WERI-Rb-1 (cell line): Measurements from ENCODE around the gene KCTD1.

Experiments used
- DNase-seq: peaks from one replicate; pipeline ENCODE4 v3.0.0-alpha.2; 2020
- H3K27ac ChIP-seq: fragments of 250-450 bp; sonication (Bioruptor Pico); 2 replicates; pipeline ENCODE4 v1.5.1; 2020; ENCODE audit warnings: mild to moderate bottlenecking, moderate library complexity
- H3K27me3 ChIP-seq: fragments of 250-450 bp; sonication (Bioruptor Pico); 2 replicates; pipeline ENCODE4 v1.5.1; 2021; ENCODE audit warnings: mild to moderate bottlenecking, low read depth, moderate library complexity; ENCODE audit not compliant: insufficient read depth, severe bottlenecking
- H3K36me3 ChIP-seq: fragments of 250-450 bp; sonication (Bioruptor Pico); 2 replicates; pipeline ENCODE4 v1.5.1; 2020; ENCODE audit warnings: mild to moderate bottlenecking, moderate library complexity
- H3K4me3 ChIP-seq: 2 replicates; pipeline ENCODE4 v1.5.1; 2011; ENCODE audit warnings: low read depth, mild to moderate bottlenecking, control low read depth, low read length
- H3K9me3 ChIP-seq: fragments of 250-450 bp; sonication (Bioruptor Pico); 2 replicates; pipeline ENCODE4 v1.5.1; 2021; ENCODE audit warnings: mild to moderate bottlenecking, moderate library complexity; ENCODE audit not compliant: severe bottlenecking
- CTCF ChIP-seq: IDR thresholded peaks from 2 replicates; pipeline ENCODE4 v1.5.1; 2011; ENCODE audit warnings: low read depth, mild to moderate bottlenecking, control low read depth, inconsistent platforms, low read length

KCTD1 gene

DNA sequence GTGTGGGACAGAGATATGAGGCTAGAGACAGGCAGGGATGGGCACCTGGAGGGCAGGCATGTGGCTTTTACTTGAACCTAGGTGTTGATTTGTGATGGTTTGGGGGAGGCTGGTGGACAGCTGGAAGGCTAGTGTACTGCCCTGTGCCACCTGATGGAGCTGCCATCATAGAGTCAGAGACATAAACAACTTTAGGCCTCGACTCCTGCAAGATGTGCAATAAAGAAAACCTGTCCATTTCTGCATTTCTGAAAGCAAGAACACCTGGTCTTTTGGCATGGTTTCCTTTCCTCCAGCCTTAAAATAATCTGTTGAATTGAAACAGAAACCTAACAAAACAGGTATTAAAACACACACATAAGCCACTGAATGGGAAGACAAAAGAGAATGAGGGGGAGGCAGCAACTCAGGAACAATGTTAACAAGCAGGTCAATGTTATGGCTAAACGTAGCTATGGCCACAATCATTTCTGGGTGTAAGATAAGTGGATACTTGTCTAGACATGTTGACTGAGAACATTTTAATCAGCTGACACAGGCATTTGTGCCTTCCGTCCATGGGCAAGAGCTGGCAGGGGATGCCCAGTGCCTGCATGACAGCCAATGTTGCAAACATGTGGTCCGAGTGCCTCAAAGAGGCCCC lies 87.8 kb downstream of the KCTD1 start:
- no peaks in the 10 kb centered on the region for H3K27me3 ChIP-seq
- no peak overlapping the region for H3K4me3 ChIP-seq

DNA sequence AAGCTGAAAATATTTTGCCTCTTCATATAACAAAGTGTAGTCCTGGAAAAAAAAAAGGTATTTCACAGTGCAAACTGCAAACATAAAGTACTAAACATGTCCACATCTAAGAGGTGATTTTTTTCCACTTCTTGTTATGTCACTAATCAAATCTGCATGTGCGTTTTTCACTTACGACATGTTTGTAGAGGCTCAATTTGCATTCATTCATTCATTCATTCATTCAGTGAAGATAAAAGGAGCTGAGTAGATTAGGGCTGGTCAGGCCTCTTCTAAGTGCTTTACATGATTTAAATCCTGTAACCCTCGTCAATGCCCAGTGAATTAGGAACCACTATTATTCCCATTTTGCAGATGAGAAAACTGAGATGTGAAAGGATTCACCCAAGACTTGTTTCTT lies 88.5 kb downstream of the KCTD1 start:
- no peaks in the 10 kb centered on the region; the same call in 1 of the 2 replicates for H3K36me3 ChIP-seq
- no peak overlapping the region for H3K27ac ChIP-seq
- TF ChIP-seq CTCF: no peak
- DNase-seq: no peak
- no peak overlapping the region for H3K4me3 ChIP-seq
- no peaks in the 10 kb centered on the region for H3K9me3 ChIP-seq
- no peaks in the 10 kb centered on the region for H3K27me3 ChIP-seq

More for the DNA sequence above, 87.8 kb downstream of the KCTD1 start:
- Histone ChIP-seq H3K36me3 (no peaks in the 10 kb centered on the region; the same call in 1 of the 2 replicates), H3K27ac (no peak overlapping the region), H3K9me3 (no peaks in the 10 kb centered on the region)
- no peak for DNase-seq
- no peak for TF ChIP-seq CTCF

GRCh38 chr18:26459340-26459739 lies 89.0 kb downstream of the KCTD1 start:
- Histone ChIP-seq H3K27ac (no peak overlapping the region), H3K4me3 (no peak overlapping the region), H3K9me3 (no peaks in the 10 kb centered on the region), H3K27me3 (no peaks in the 10 kb centered on the region), H3K36me3 (no peaks in the 10 kb centered on the region; the same call in 1 of the 2 replicates)
- TF ChIP-seq CTCF: no peak
- no peak for DNase-seq

DNA sequence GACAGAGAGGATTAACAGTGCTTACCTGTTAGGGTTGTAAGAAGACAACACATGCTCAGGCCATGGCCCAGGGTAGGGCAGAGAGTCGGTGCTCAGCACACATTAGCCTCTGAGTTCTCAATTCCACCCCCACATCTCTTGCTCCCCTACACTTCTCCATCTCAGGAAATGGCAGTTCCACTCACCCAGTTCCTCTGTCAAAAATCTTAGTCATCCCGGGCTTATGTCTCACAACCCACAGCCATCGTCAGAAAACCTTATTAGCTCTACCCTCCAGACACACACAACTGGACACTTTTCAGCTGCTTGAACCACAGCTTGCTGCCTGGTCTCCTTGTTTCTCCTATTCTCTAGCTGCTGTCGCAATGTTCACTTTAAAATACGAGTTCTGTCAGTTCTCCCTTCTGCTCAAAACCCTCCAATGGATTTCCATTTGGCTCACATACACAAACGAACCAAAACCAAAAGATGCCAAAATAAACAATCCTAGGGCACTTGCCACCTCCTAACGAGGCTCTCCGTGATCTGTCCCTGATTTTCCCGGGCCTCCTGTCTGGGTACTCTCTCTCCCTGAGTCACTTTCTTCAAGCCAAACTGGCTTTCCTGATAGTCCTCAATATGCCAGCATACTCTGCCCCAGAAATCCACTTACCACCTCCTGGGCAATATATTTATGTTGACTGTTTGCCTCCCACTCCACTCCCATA lies 89.7 kb downstream of the KCTD1 start:
- Histone ChIP-seq H3K9me3 (no peaks in the 10 kb centered on the region), H3K27me3 (no peaks in the 10 kb centered on the region), H3K4me3 (no peak overlapping the region), H3K36me3 (no peaks in the 10 kb centered on the region; the same call in 1 of the 2 replicates), H3K27ac (no peak overlapping the region)
- DNase-seq: no peak
- TF ChIP-seq CTCF: no peak

DNA sequence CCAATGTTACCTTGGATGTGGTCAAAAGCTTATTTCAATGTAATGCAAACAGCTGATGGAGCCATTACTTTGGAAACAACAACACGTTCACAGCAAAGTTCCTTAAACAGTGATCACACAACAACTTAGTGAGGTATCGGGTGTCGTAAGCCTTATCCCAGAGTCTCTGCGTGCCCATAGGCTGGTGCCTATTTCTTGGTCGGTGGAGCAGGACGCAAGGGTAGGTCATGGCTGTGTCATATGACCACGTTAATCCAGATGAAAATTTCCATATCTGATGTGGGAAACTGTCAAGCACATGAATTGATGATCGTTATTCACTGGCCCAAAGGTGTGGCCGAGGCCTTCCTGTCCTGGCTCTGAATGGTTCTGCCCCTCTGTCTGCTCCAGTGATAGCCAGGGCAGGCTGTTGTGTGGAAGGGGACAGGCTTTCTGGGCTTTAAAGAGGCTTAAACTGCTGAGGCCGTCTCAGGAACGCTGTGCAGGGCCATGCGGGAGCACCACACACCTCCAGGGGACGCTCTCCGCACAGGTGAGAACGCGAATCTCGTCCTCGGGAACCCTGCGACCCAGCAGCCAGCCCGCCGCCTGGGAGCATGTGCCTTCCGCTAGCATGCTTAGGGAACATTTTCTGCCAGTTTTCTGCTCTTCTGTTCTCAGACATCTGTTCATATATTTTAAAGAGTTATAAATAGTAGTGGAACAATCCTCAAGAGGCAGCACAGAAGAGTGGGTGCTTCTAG lies 90.6 kb downstream of the KCTD1 start:
- no peaks in the 10 kb centered on the region for H3K27me3 ChIP-seq
- H3K4me3 ChIP-seq: no peak overlapping the region
- no peak overlapping the region for H3K27ac ChIP-seq
- no peaks in the 10 kb centered on the region; the same call in 1 of the 2 replicates for H3K36me3 ChIP-seq
- TF ChIP-seq CTCF: peak; percentile 88
- peak; percentile 79 for DNase-seq
- H3K9me3 ChIP-seq: no peaks in the 10 kb centered on the region
